GM23338 (cell line): Measurements from ENCODE around the gene DOCK11.

Experiments
- CREB1 ChIP-seq: fragments of 250-450 bp; sonication (Bioruptor Pico); IDR thresholded peaks from 2 replicates; pipeline ENCODE4 v1.5.0; 2020; ENCODE audit warnings: low read depth, mild to moderate bottlenecking, moderate library complexity
- CTCF ChIP-seq, 2 experiments: fragments of 200-600 bp in 1 of 2; sonication (generic) in 1 of 2; conservative IDR thresholded peaks; 2 replicates each; pipeline versions ENCODE4 v1.5.1 to v1.6.1; 2016 to 2017; ENCODE audit warnings: antibody characterized with exemption in 2 of 2, low read depth in 2 of 2, mild to moderate bottlenecking in 2 of 2, moderate library complexity in 1 of 2
- EZH2 ChIP-seq: fragments of 200-600 bp; sonication (generic); IDR thresholded peaks from one replicate; pipeline ENCODE4 v1.8.0; 2017; ENCODE audit warnings: antibody characterized with exemption, mild to moderate bottlenecking, low read depth; ENCODE audit not compliant: unreplicated experiment
- JUNB ChIP-seq: IDR thresholded peaks from one replicate; pipeline ENCODE4 v1.6.1; 2016; ENCODE audit warnings: antibody characterized with exemption; ENCODE audit not compliant: unreplicated experiment
- NANOG ChIP-seq: IDR thresholded peaks from 2 replicates; pipeline ENCODE4 v1.6.1; 2016; ENCODE audit warnings: antibody characterized with exemption, borderline replicate concordance
- TF ChIP-seq, protein P1 (sequence below): IDR thresholded peaks from 2 replicates; pipeline ENCODE4 v1.6.1; 2016; ENCODE audit warnings: antibody characterized with exemption

GRCh38 chrX:118626346-118626745 lies 130.7 kb downstream of the DOCK11 start:
- TF ChIP-seq CTCF (conservative IDR thresholded peaks at IDR 0.05; ENCODE audit: low read depth in 2 of 2) (no peak), EZH2 (no peak), NANOG (no peak), CREB1 (no peak), JUNB (no peak)
- TF ChIP-seq, protein P1, sequence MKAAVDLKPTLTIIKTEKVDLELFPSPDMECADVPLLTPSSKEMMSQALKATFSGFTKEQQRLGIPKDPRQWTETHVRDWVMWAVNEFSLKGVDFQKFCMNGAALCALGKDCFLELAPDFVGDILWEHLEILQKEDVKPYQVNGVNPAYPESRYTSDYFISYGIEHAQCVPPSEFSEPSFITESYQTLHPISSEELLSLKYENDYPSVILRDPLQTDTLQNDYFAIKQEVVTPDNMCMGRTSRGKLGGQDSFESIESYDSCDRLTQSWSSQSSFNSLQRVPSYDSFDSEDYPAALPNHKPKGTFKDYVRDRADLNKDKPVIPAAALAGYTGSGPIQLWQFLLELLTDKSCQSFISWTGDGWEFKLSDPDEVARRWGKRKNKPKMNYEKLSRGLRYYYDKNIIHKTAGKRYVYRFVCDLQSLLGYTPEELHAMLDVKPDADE = no peak
